H9 (cell line): Measurements from ENCODE around the gene MAGI1. TPM values are rescaled to one million over a fixed set of nuclear protein-coding genes. Genes with fewer than 3 reads are reported as not detected.
A peak's percentile ranks its signal among the peaks of the same experiment; 100 is the strongest.

ENCODE experiments used
- DNase-seq: peaks from one replicate; pipeline ENCODE4 v3.0.0-alpha.2; 2017
- H2AFZ ChIP-seq: one replicate; pipeline ENCODE4 v1.6.1; 2013; ENCODE audit warnings: mild to moderate bottlenecking, low read length, control low read depth, moderate library complexity
- H2AK5ac ChIP-seq: 2 replicates; pipeline ENCODE4 v1.6.1; 2013; ENCODE audit warnings: low read length, control low read depth, mixed read lengths; ENCODE audit not compliant: insufficient read length
- H2BK120ac ChIP-seq: one replicate; pipeline ENCODE4 v1.6.1; 2013; ENCODE audit warnings: low read depth, mild to moderate bottlenecking, low read length, control low read depth, inconsistent platforms; ENCODE audit not compliant: poor library complexity, severe bottlenecking
- H2BK12ac ChIP-seq: 2 replicates; pipeline ENCODE4 v1.6.1; 2013; ENCODE audit warnings: low read length, control low read depth, mixed read lengths, low read depth; ENCODE audit not compliant: insufficient read length
- H2BK15ac ChIP-seq: 2 replicates; pipeline ENCODE4 v1.6.1; 2013; ENCODE audit warnings: low read depth, low read length, control low read depth
- H2BK20ac ChIP-seq: one replicate; pipeline ENCODE4 v1.6.1; 2013; ENCODE audit warnings: low read depth, mild to moderate bottlenecking, low read length, control low read depth, inconsistent platforms; ENCODE audit not compliant: poor library complexity, severe bottlenecking
- H2BK5ac ChIP-seq: 2 replicates; pipeline ENCODE4 v1.6.1; 2013; ENCODE audit warnings: low read length, control low read depth, mixed read lengths; ENCODE audit not compliant: insufficient read length
- H3K14ac ChIP-seq: 2 replicates; pipeline ENCODE4 v1.6.1; 2013; ENCODE audit warnings: low read length, control low read depth; ENCODE audit not compliant: insufficient read depth
- H3K18ac ChIP-seq: 2 replicates; pipeline ENCODE4 v1.6.1; 2013; ENCODE audit warnings: low read depth, mild to moderate bottlenecking, mixed read lengths, low read length, control low read depth; ENCODE audit not compliant: insufficient read length
- H3K23ac ChIP-seq: 2 replicates; pipeline ENCODE4 v1.6.1; 2013; ENCODE audit warnings: low read length, control low read depth, mixed read lengths, low read depth; ENCODE audit not compliant: insufficient read length
- H3K23me2 ChIP-seq: 2 replicates; pipeline ENCODE4 v1.6.1; 2013; ENCODE audit warnings: low read depth, mild to moderate bottlenecking, mixed read lengths, low read length, control low read depth; ENCODE audit not compliant: insufficient read length, poor library complexity, severe bottlenecking
- H3K27ac ChIP-seq: 2 replicates; pipeline ENCODE4 v1.5.1; 2013; ENCODE audit warnings: low read length, control low read depth, mixed read lengths, low read depth; ENCODE audit not compliant: insufficient read length
- H3K27me3 ChIP-seq: 2 replicates; pipeline ENCODE4 v1.6.1; 2013; ENCODE audit warnings: low read length, control low read depth, inconsistent platforms; ENCODE audit not compliant: insufficient read depth
- H3K4ac ChIP-seq: 2 replicates; pipeline ENCODE4 v1.6.1; 2013; ENCODE audit warnings: low read depth, mild to moderate bottlenecking, control low read depth, inconsistent platforms, low read length, moderate library complexity
- H3K4me1 ChIP-seq: 2 replicates; pipeline ENCODE4 v1.6.1; 2013; ENCODE audit warnings: low read length, control low read depth, inconsistent platforms; ENCODE audit not compliant: insufficient read depth
- H3K4me2 ChIP-seq: 2 replicates; pipeline ENCODE4 v1.6.1; 2013; ENCODE audit warnings: low read length, control low read depth, mixed read lengths; ENCODE audit not compliant: insufficient read length, insufficient read depth
- H3K56ac ChIP-seq: 2 replicates; pipeline ENCODE4 v1.6.1; 2013; ENCODE audit warnings: low read depth, mild to moderate bottlenecking, mixed read lengths, low read length, control low read depth; ENCODE audit not compliant: insufficient read length
- H3K79me1 ChIP-seq: 2 replicates; pipeline ENCODE4 v1.6.1; 2013; ENCODE audit warnings: low read depth, mild to moderate bottlenecking, moderate library complexity, low read length, control low read depth, inconsistent platforms; ENCODE audit not compliant: insufficient read depth, poor library complexity, severe bottlenecking
- H3K79me2 ChIP-seq: 2 replicates; pipeline ENCODE4 v1.6.1; 2013; ENCODE audit warnings: low read length, control low read depth, inconsistent platforms; ENCODE audit not compliant: insufficient read depth
- H3K9ac ChIP-seq: 2 replicates; pipeline ENCODE4 v1.6.1; 2013; ENCODE audit warnings: low read length, control low read depth, mixed read lengths; ENCODE audit not compliant: insufficient read length; ENCODE audit errors: extremely low read depth
- H3K9me3 ChIP-seq: one replicate; pipeline ENCODE4 v1.6.1; 2013; ENCODE audit warnings: low read depth, low read length, inconsistent platforms; ENCODE audit not compliant: control insufficient read depth
- H3T11ph ChIP-seq: one replicate; pipeline ENCODE4 v1.6.1; 2013; ENCODE audit warnings: mild to moderate bottlenecking, low read length, control low read depth, inconsistent platforms
- H4K20me1 ChIP-seq: one replicate; pipeline ENCODE4 v1.6.1; 2013; ENCODE audit not compliant: control insufficient read depth, insufficient read length, insufficient read depth
- H4K5ac ChIP-seq: 2 replicates; pipeline ENCODE4 v1.6.1; 2013; ENCODE audit warnings: low read depth, mild to moderate bottlenecking, mixed read lengths, low read length, control low read depth; ENCODE audit not compliant: insufficient read length
- H4K8ac ChIP-seq: replicated peaks from 2 replicates; pipeline ENCODE4 v1.6.1; 2013; ENCODE audit warnings: low read length, control low read depth, mixed read lengths, low read depth; ENCODE audit not compliant: insufficient read length
- H4K91ac ChIP-seq: 2 replicates; pipeline ENCODE4 v1.6.1; 2013; ENCODE audit warnings: low read depth, mild to moderate bottlenecking, moderate library complexity, mixed read lengths, low read length, control low read depth; ENCODE audit not compliant: insufficient read length
- H3K27ac Mint-ChIP-seq, 3 experiments: 2 replicates in 2 of 3; 3 replicates in 1 of 3; pipeline ENCODE4 v1.8.0; 2020 to 2021; ENCODE audit warnings: mixed read lengths in 3 of 3, mild to moderate bottlenecking in 1 of 3, moderate library complexity in 1 of 3
- H3K27me3 Mint-ChIP-seq: 2 replicates; pipeline ENCODE4 v1.8.0; 2021; ENCODE audit warnings: low read depth, mild to moderate bottlenecking, moderate library complexity, mixed read lengths
- H3K36me3 Mint-ChIP-seq, 3 experiments: 2 replicates in 2 of 3; 3 replicates in 1 of 3; pipeline ENCODE4 v1.8.0; 2020 to 2021; ENCODE audit warnings: low read depth in 3 of 3, mixed read lengths in 3 of 3; ENCODE audit not compliant: insufficient read depth in 1 of 3
- H3K4me1 Mint-ChIP-seq, 2 experiments: 2 replicates each; pipeline ENCODE4 v1.8.0; 2020; ENCODE audit warnings: mixed read lengths in 2 of 2
- H3K4me3 Mint-ChIP-seq, 2 experiments: 2 replicates in 1 of 2; 3 replicates in 1 of 2; pipeline ENCODE4 v1.8.0; 2020 to 2021; ENCODE audit warnings: mild to moderate bottlenecking in 2 of 2, mixed read lengths in 2 of 2, moderate library complexity in 1 of 2
- H3K9me3 Mint-ChIP-seq, 2 experiments: 2 replicates in 1 of 2; 3 replicates in 1 of 2; pipeline ENCODE4 v1.8.0; 2020; ENCODE audit warnings: mild to moderate bottlenecking in 2 of 2, mixed read lengths in 2 of 2, moderate library complexity in 1 of 2
- CTCF ChIP-seq: fragments of 200-600 bp; sonication (generic); conservative IDR thresholded peaks from 3 replicates; pipeline ENCODE4 v1.8.0; 2021; ENCODE audit warnings: antibody characterized with exemption, mild to moderate bottlenecking
- WGBS: extraction: QIAGEN DNeasy Blood & Tissue Kit; methylation state at CpG from one replicate; pipeline ENCODE4 v1.1.7; 2013; ENCODE audit warnings: missing lambda C conversion rate, low lambda C conversion rate, mixed read lengths; ENCODE audit not compliant: insufficient read length; ENCODE audit errors: extremely low coverage; 5-methylcytosine and 5-hydroxymethylcytosine counted together
- total RNA-seq: library from RNA; stranded (reverse); gene quantifications from 2 replicates; pipeline ENCODE4 v1.2.1, GENCODE V29; 2021

MAGI1 gene
- total RNA-seq, 1 experiment from 2014 or later, result 65.7 TPM

GRCh38 chr3:65583188-65583587 is 455.5 kb downstream of the MAGI1 start:
- DNase-seq, result no peak
- Histone ChIP-seq H3K4me2 (no peak overlapping the region), H2BK20ac (no peak overlapping the region), H4K91ac (no peak overlapping the region), H3K14ac (no peak overlapping the region), H4K8ac (no peak overlapping the region), H3K27me3 (no peaks in the 10 kb centered on the region), H2BK15ac (no peak overlapping the region), H3K23me2 (no peaks in the 10 kb centered on the region), H3K79me1 (peaks cover 3% of the 10 kb centered on the region), H3K9ac (no peak overlapping the region), H3K9me3 (no peaks in the 10 kb centered on the region), H2BK5ac (no peak overlapping the region), H4K5ac (no peak overlapping the region), H3K18ac (no peak overlapping the region), H3T11ph (no peak overlapping the region), H3K56ac (no peak overlapping the region), H2BK12ac (no peak overlapping the region), H2AFZ (no peak overlapping the region), H2AK5ac (no peak overlapping the region), H3K23ac (no peak overlapping the region), H3K4ac (no peak overlapping the region), H3K4me1 (peaks cover 5% of the 10 kb centered on the region; the same call in 1 of the 2 replicates), H4K20me1 (no peaks in the 10 kb centered on the region), H3K27ac (no peak overlapping the region), H2BK120ac (no peak overlapping the region), H3K79me2 (peaks cover 9% of the 10 kb centered on the region; the same call in 1 of the 2 replicates)
- H3K4me3 Mint-ChIP-seq, result no peak overlapping the region
- H3K27me3 Mint-ChIP-seq, result no peaks in the 10 kb centered on the region
- no peaks in the 10 kb centered on the region for H3K36me3 Mint-ChIP-seq
- no CpG with 5 or more reads among the region's 1 CpG for WGBS
- no peak for TF ChIP-seq CTCF
- H3K27ac Mint-ChIP-seq, result 0 out of 7 replicates have a peak overlapping the region, but pooled peaks of 1 of the 3 experiments have one; percentile 36
- H3K9me3 Mint-ChIP-seq, result no peaks in the 10 kb centered on the region
- H3K4me1 Mint-ChIP-seq, result peaks cover 40 to 41% of the 10 kb centered on the region in 2 experiments
